GM12878 (cell line): ENCODE measurements around the gene CFAP58.

ENCODE experiments used
- CEBPB ChIP-seq, 2 experiments: fragments of 150-350 bp in 1 of 2; IDR thresholded peaks; 2 replicates each; pipeline ENCODE4 v1.6.1; 2012 to 2014; ENCODE audit warnings: low read depth in 2 of 2, low read length in 2 of 2, borderline replicate concordance in 1 of 2, inconsistent platforms in 1 of 2
- CREM ChIP-seq: IDR thresholded peaks from 2 replicates; pipeline ENCODE4 v1.6.1; 2014; ENCODE audit warnings: antibody characterized with exemption, low read depth
- JUND ChIP-seq: IDR thresholded peaks from 2 replicates; pipeline ENCODE4 v1.6.1; 2012; ENCODE audit warnings: low read depth, mild to moderate bottlenecking, low read length, improper control_type of control experiment, moderate library complexity
- MYC ChIP-seq: IDR thresholded peaks from 2 replicates; pipeline ENCODE4 v1.6.1; 2011; ENCODE audit warnings: mild to moderate bottlenecking, low read length, moderate library complexity, inconsistent platforms; ENCODE audit not compliant: insufficient read depth, insufficient replicate concordance, insufficient read length, severe bottlenecking
- RB1 ChIP-seq: fragments of 450-650 bp; formaldehyde crosslinking; IDR thresholded peaks from 2 replicates; pipeline ENCODE4 v1.6.1; 2017; ENCODE audit warnings: mild to moderate bottlenecking, borderline replicate concordance
- TF ChIP-seq, protein P1 (sequence below), 3 experiments: IDR thresholded peaks in 2 of 3; conservative IDR thresholded peaks in 1 of 3; 2 replicates each; pipeline ENCODE4 v1.5.1; 2011; ENCODE audit warnings: low read depth in 3 of 3, low read length in 3 of 3, mild to moderate bottlenecking in 3 of 3, control low read depth in 2 of 3, moderate library complexity in 2 of 3, inconsistent platforms in 1 of 3, mixed read lengths in 1 of 3; ENCODE audit not compliant: control insufficient read depth in 2 of 3, insufficient read depth in 1 of 3; ENCODE audit errors: extremely low read depth in 1 of 3
- TF ChIP-seq, protein P2 (sequence below): IDR thresholded peaks from 2 replicates; pipeline ENCODE4 v1.6.1; 2012; ENCODE audit warnings: low read depth, low read length, improper control_type of control experiment

DNA sequence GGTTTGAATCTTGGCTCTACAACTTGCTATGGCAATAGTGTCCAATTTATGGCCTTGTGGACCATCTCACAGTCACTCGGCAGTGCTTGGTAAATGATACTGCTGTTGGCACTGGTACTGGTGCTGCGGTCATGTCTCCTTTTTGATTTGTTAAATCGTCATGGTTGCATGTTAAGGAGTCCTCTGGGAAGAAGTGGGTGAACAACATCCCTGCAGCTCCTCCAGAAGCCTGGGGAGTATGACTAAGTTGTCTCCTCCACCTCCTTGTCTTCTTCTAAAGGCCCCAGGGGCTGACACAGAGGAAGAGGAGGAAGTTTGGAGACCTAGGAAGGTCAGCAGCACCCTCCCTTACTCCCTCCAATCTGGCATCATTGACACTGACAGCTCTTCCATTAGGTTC lies 23.9 kb upstream of the CFAP58 start:
- TF ChIP-seq, protein P1, sequence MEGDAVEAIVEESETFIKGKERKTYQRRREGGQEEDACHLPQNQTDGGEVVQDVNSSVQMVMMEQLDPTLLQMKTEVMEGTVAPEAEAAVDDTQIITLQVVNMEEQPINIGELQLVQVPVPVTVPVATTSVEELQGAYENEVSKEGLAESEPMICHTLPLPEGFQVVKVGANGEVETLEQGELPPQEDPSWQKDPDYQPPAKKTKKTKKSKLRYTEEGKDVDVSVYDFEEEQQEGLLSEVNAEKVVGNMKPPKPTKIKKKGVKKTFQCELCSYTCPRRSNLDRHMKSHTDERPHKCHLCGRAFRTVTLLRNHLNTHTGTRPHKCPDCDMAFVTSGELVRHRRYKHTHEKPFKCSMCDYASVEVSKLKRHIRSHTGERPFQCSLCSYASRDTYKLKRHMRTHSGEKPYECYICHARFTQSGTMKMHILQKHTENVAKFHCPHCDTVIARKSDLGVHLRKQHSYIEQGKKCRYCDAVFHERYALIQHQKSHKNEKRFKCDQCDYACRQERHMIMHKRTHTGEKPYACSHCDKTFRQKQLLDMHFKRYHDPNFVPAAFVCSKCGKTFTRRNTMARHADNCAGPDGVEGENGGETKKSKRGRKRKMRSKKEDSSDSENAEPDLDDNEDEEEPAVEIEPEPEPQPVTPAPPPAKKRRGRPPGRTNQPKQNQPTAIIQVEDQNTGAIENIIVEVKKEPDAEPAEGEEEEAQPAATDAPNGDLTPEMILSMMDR (IDR thresholded peaks at IDR 0.05 in 2 of 3, conservative IDR thresholded peaks at IDR 0.05 in 1 of 3; ENCODE audit: control insufficient read depth in 2 of 3, extremely low read depth in 1 of 3, insufficient read depth in 1 of 3, low read depth in 3 of 3, low read length in 3 of 3): no peak
- TF ChIP-seq JUND: no peak
- TF ChIP-seq CREM: no peak
- no peak for TF ChIP-seq CEBPB (IDR thresholded peaks at IDR 0.05; ENCODE audit: borderline replicate concordance in 1 of 2, low read depth in 2 of 2, low read length in 2 of 2)
- TF ChIP-seq, protein P2, sequence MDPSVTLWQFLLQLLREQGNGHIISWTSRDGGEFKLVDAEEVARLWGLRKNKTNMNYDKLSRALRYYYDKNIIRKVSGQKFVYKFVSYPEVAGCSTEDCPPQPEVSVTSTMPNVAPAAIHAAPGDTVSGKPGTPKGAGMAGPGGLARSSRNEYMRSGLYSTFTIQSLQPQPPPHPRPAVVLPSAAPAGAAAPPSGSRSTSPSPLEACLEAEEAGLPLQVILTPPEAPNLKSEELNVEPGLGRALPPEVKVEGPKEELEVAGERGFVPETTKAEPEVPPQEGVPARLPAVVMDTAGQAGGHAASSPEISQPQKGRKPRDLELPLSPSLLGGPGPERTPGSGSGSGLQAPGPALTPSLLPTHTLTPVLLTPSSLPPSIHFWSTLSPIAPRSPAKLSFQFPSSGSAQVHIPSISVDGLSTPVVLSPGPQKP: no peak
- no peak for TF ChIP-seq RB1
- TF ChIP-seq MYC: no peak
